Activated CD4-positive, CD25-positive, alpha-beta regulatory T cell treated with anti-CD3 and anti-CD28 coated beads, Interleukin-2, amount 50 U/mL, for 16 hours (primary cell): Measurements from ENCODE around the gene GRID1.

ENCODE experiments used
- DNase-seq: peaks from one replicate; pipeline ENCODE4 v3.0.0-alpha.2; 2020; ENCODE audit warnings: low read depth, low spot score

Gene GRID1

DNA sequence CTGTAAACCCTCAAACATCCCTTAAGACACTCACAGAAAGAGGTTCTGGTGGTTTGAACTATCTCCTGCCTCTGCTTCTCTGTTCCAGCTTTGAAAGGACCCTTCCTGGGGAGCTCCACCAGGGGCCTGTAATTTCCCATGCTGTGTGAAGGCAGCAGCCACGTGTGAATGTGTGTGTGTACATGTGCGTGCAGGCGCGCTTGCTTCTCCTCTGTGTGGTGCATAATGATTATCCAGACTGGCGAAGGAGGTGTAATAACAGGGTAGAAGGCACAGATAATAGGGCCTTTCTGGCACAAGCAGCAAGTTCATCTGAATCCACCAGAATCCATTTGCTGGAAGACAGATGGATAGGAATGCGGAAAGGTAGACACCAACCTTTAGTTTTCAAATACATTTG, 466.5 kb downstream of the GRID1 start:
- DNase-seq, result no peak

DNA sequence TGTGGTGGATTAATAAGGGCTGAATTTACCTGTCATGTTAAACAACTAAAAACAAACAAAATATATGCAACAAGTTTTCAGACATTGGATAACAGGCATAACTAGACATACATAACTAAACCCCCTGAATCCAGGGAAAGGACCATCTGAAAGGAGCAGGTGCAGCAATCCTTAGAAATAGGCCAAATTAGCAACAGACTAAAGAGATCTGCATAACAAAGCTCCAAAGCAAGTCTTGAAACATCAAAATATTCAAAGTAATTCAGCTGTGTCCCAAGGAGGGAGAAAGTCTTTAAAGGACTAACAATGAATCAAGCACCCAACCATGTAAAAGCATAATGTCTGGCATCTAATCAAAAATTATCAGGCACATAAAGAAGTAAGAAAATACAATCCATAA, 475.1 kb downstream of the GRID1 start:
- no peak for DNase-seq

DNA sequence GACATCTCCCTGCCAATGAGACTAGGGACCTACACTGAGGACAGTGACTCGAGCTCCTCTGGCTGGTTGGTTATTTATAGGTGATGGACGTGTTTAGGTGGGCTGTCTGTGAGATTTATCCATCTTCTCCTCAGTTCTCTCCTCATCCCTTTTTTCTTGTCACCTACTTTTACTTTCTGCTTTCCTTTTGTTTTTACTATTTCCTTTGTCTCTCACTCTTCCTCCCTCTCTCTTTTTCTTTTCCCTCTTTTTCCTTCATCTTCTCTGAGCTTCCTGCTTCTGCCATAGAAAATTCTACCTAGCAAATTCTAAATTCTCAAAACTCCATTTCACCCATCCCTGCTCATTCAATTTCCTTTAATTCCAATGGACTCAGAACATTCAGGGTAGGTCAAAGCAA, 478.0 kb downstream of the GRID1 start:
- DNase-seq, result no peak

DNA sequence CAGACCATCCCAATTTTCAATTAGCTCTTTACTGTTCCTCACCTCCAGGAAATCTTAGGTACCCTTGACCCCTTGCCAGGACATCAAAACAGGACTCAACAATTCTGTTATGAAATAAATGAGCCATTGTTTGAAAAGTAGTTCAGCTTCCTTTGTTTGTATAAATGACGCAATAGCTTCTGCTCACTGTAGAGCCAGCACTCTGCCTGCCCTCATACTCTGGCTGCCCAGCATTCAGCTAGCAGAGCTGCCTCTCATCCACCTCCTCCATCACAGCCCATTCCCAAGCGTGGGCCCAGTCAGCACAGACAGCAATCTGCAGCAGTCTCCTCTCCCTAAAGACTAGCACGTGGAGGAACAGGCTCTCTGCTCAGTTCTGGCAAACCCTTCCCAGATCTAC, 478.6 kb downstream of the GRID1 start:
- DNase-seq, result no peak

DNA sequence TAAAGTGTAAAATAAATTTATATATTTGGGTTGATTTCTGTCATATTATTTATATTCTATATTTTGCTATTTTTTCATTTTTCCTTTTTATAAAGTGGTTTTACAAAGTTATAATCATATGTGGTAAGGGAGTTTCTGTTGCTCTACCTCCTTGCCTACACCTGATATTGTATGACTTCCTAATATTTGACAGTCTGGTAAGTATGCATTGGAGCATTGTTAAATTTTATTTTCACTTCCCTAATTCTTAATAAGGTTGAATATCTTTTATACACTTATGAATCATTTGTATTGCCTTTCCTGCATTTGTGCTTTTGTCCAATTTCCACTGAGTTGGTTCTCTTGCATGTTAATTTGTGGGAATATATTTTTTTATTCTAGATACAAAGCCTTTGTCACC, 492.4 kb downstream of the GRID1 start:
- DNase-seq, result no peak

DNA sequence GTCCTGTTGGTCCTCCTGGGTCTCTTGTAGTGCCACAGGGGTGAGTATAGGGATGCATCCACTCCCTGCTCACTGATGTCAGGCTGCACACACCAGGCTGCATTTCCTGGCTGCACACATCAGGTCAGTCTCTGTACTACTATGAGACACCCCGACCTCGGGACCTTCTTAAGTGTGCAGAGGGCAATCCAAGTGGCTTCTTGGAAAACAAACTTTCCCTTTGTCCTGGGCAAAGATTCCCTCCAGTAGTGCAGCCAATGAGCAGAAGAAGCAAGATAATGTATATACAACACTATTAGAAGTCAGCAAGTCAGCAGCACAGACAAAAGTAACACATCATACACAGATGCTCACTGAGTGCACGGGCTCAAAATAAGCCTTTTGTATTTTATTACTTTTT, 493.5 kb downstream of the GRID1 start:
- DNase-seq, result no peak

DNA sequence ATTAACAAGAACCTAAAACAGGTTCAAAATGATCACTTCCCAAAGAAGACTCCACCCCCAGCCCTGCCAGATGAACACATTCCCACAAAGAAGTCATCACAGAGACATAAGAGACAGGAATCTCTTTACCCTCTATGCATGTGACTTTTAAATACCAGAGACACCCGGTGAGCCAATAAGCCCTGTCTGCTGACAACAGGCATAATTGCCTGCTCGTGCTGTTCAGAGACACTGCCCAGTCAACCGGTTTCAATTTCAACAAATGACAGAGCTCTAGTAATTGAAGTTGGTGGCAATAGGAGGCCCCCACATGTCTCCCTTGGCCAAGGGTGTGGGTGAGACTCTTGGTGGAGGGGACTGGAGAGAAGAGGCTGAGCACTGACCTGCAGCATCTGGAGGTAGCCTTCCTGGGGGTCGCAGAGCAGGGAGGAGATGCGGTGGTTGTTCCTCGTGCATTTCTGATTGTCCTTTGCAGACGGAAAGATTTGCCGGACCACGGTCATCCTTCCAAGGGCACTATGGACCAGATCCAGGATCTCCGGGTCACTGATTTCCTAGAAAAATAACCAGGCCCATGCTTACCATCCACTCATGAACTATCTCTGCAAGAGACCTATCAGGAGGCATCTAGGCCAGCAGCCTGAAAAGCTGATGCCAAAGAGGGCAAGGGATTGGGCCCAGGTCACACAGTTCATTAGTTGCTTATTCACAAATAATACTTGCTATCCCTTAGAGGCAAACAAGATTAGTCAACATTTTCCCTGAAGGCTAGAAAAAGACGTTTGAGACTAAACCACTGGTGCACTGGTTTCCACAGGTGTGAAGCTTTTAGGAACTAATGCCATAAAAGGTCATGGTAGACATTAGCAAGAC, 497.7 kb downstream of the GRID1 start:
- no peak for DNase-seq

DNA sequence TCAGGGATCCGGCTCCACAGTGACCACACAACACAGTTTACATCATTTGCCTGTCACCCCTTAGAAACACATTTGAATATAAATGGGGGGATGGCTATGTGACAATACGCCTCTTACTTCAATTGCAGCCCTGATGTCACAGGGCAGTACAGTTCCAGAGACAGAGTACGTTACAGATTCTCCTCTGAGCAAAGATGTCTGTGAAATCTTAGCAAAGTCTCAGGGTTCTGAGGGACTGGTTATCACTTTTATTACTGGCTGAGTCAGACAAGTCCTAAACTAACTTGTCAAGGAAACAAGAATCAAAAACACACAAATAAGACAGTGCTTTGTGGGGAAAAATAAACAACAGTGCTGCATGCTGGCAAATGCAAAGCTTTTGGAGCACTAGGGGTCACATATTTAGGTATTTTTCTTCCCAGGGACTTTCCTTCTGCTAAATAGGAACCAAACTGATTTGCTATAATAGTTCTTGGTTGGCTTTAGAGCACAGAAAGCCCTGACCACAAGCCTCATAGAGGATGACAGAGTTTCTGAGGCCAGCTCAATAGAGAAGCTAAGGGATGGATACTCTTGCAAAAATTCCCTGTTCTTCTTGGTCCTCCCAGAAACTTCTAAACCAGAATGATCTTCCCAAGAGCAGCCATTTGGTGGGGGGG, 501.6 kb downstream of the GRID1 start:
- DNase-seq, result no peak

DNA sequence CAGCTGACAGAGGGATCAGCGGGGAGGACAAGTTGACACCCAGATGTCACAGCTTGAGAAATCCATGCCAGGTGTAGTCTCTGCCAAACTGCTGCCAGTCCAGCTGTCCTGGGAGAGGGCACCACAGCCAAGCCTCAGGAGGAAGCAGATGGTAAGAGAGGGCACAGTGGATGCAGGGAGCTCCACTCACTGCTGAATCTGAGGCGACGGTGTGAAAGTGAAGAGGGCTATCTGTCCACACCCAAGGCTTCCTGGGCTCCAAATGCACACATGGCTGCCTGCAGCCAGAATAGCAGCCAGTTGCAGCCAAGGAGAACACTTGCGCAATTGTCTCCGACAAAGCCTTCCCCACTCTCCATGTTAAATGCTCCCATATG, 502.4 kb downstream of the GRID1 start:
- DNase-seq, result no peak

DNA sequence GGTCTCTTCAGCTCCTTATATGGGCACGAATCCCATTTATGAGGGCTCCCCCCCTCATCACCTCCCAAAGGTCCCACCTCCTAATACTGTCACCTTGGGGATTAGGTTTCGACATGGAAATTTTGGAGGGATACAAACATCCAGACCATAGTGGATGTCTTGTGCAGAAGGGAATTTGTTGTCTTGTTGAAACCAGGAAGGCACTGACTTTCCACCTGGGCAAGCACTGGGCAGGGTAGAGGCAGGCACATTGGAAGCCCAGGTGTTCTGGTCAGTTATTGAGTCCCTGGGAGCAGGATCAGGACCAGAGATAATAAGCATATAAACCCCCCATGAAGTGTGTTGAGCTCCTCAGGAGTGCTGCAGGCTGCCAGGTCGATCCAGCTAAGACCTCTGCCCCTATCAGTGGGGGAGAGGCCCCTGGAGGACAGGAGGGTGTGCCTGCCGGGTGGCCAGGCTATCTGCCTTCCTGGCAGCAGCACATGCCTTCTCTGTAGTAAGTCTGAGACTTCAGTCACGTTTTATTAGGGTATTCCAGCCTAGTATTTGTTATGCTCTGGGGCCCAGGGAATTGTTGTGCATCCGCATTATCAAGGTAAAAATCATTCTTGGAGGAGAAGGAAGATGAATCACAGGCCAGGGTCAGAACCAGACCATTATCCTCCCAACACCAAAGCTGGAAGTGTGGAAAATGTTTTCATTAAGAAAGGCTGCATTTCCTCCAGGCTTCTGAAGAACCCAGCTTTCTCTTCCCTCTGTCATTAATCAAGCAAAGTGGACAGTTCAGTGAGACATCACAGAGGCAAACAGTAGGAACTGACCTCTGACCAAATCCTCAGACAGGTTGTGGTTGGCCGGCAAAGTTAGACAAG, 503.1 kb downstream of the GRID1 start:
- DNase-seq, result no peak

DNA sequence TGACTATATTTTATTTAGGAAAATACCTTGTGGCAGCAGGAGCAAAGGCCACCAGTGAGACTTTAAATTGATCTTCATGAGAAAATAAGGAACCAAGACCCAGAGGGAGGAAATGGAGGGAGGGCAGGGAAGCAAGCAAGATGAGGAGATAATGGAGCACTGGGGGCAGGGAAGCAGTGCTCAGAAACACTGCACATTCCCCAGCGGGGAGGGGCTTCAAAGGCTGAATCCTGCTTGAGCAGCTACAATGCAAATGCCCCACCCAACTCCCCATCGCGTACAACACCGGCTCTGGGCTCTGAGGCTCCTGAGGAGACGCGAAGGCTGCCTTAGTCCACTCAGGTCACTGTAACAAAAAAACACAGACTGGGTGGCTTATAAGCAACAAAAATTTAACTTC, 503.8 kb downstream of the GRID1 start:
- no peak for DNase-seq

DNA sequence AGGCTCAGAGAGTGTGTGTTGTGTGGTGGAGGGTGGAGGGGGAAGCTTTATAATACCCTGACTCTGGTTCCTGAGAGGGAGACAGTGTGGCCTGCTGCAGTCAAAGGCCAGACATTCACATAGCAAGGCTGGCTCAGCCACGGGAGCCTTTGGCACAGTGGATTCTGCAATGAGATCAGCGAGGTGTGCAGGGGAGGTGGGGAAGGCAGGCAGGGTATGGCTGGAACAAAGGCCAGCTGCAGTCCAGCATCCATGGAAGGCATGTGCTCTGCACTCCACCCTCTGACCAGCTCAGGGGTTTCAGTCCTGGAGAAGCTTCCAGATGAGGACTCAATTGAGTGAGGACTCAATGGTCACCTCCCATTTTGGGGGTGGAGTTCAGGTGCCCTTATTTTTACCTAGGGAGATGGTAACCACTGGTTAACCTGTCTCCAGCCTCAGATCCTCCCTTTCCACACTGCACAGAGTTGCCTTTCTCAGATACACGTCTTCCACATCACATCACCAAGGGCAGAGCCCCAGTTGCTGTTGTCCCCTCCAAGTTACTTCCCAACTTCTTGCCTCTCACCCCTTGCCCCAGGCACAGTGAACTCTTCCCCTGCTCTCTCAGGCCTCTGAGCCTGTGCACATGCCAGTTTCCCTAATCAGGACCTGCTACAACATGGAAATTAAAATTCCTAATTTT, 504.9 kb downstream of the GRID1 start:
- DNase-seq, result no peak

DNA sequence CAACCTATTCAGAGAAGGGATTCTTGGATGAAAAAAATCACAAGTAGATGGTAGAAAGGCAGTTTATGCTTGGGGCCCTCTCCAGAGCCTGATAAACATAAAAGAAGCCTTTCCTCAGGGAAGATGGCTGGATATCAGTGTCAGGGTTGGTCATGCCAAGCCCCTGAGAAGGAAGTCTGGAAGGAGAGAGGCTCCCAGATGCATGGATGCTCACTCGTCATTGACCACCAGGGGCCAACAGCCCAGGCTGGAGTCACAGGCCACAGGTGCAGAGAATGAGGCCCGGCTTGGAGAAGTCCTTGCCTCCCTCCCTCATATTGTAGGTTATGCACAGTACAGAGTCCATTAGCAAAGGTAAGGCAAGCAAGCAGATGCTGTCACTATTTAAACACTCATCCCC, 506.7 kb downstream of the GRID1 start:
- DNase-seq, result no peak

DNA sequence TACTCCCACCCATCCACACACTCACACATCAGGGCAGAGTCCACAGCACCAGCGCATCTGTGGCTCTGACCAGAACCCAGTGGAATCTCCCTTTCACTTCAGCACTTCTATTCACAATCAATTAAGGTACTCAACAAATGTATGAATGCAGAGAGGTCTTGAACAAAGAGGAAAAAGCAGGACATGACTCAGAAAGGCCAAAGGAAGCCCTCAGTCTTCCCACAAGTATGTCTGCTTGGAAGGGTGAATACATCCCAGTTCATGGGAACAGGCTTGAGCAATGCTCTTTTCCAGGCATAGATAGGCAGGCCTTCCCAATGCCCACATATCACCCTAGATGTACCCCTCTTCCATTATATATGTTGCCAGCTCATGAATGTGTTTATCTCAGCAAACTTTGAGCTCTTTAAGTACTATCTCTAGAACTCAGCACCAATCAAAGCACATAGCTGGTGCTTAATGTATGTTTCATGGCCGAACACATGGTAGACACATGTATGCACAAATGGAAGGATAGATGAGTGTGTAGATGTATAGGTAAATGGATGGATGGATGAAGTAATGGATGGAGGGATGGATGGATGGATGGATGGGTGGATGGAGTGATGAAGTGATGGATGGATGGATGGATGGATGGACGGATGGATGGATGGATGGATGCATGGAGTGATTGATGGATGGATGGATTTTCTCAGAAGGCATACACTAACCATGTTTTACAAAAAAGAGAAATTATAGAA, 507.6 kb downstream of the GRID1 start:
- DNase-seq, result no peak

DNA sequence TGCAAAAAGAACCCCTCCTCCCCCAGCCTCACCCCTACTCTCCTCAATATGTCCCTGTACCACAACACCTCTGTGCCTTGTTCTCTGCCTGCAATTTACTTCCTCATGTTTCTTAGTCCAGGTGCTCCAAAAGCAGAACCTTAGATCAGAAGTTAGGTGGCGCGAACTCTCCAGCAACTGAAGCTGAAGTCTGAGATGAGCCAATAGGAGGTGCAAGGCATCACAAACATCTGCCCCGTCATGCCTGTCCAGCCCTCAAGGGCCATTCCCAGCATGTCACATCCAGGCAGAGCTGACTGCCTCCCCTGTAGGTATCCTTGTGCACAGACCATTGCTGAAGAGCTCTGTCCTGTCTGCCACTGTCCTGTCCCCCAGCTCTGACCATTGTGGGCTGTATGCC, 508.8 kb downstream of the GRID1 start:
- DNase-seq, result no peak

DNA sequence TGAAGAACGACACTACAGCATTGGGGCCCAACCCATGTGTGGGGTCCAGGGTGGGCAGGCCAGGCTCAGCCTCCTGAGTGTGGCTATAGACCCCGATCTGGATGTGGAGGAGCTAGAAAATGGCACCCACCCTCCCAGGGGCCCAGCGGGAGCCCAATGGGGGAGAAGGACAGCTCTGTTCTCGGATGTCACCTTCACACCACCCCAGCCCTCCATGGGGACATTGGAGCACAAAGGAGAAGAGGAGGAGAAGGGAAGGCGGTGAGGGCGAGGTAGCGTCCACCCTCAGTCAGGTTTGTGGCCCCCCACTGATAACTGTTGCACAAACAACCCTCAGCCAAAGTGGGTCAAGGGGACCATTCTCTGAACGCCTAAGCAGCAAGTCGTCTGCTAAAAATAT, 509.3 kb downstream of the GRID1 start:
- DNase-seq, result no peak

DNA sequence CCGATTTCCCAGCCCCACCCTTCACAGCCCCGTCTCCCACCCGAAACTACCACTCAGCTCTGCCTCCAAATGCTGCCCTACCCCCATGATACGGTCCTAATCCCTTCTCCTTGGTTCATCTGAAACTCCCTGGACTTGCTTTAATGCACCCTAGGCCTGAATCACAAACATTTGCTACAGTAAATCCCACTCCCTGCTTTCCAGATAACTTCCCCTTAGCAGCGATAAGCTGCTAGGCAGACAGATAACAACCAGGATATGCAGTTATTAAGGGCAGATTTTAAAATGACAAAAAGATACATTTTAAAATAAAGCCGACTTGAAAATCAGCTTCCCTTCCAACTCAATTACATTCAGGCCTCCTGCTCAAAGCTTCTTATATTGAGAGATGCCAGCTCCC, 514.7 kb downstream of the GRID1 start:
- DNase-seq, result no peak

DNA sequence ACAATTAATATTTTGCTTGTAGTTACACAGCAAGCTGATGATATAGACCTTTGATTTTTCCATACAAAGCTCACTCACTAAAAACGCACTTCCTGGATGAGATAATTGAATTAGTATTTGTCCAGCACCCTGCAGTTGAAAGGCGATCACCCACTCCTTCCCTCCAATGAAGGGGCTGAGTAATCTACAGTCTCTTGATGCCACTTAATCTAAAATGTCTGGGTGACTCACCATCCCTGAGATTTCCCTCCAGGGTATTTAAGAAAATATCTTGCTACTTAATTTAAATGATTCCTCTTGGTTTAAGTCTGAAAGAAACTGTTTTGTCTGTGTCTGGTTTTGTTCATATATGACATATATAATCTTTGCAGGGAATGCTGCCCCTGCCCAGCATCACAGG, 515.3 kb downstream of the GRID1 start:
- no peak for DNase-seq

DNA sequence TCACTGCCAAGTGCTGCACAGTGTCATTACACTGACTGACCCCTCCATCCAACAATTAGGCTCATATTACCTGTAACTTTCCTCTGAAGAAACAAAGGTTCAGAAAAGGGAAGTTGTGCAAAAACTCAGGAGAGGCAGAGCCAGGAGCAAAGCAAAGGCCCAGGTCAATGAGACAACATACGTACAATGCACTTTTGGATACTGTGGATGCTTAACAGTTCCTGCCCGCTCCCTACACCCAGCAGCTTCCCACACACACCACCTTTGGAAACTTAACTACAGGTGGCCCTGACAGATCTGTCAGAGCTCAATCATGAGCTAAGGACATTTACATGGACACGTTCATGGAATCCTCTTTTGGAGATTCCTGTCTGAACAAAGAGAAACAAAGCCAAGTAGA, 515.9 kb downstream of the GRID1 start:
- DNase-seq, result no peak

DNA sequence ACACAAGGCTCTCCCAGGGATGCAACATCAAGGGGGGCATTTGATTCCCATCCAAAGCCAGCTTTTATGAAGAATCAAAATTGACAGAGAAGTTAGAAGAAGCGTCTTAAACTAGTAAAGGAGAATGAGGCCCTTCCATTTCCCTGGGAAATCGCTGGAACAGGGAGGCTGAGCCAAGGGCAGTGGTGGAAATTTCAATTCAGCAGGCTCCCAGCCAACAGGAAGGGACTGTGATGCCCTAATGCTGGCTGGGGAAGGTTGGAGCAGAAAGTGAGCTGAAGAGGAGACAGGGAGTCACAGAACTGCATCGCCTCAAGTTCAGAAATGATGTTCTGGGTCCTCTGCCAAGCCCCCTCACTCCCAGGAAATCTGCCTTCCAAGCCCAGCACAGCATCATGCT, 517.3 kb downstream of the GRID1 start:
- no peak for DNase-seq

DNA sequence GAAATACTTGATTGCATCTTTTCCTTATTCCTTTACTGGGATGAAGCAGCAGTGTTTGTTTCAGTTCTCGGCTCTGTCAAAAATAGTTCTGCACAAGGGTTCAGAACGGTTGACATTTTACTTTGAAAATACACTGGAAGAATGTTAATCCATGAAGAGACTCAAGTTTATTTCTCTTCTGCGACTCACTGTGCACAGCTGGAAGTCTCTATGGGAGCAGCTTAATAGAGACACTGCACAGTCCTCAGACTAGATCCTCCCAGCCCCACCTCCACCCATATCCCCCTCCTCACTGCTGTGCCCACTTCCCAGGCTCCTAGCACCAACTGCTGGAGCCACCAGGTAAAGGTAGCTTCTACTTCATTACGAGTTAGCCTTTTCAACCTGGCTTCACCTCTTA, 517.8 kb downstream of the GRID1 start:
- no peak for DNase-seq
